ENCODE results near the gene AOC1.

The AOC1 gene

GRCh38 chr7:150826061-150826849, 26.1 kb upstream of the AOC1 start:
- Histone ChIP-seq H3K4me3 (ENCODE audit: low read depth, low read length) (no peak overlapping the region), H2AFZ (no peak overlapping the region), H3K27ac (no peak overlapping the region), H3K9ac (no peak overlapping the region), H3K27me3 (ENCODE audit: control insufficient read depth, insufficient read depth, low read length) (no peaks in the 10 kb centered on the region), H3K9me3 (ENCODE audit: control insufficient read depth, low read length) (no peaks in the 10 kb centered on the region), H3K36me3 (ENCODE audit: control insufficient read depth, insufficient read depth, low read length) (no peaks in the 10 kb centered on the region), H3K4me2 (ENCODE audit: low read length) (no peak overlapping the region), H3K4me1 (no peaks in the 10 kb centered on the region), H3K79me2 (no peaks in the 10 kb centered on the region)
- no peak for TF ChIP-seq CTCF (IDR thresholded peaks at IDR 0.05)

- no peak for TF ChIP-seq CTCF (IDR thresholded peaks at IDR 0.05)
- H3K4me3 ChIP-seq (ENCODE audit: low read depth, low read length): no peak overlapping the region
- no peaks in the 10 kb centered on the region for H3K79me2 ChIP-seq
- no peak overlapping the region for H3K9ac ChIP-seq
- H3K36me3 ChIP-seq (ENCODE audit: control insufficient read depth, insufficient read depth, low read length): no peaks in the 10 kb centered on the region
- no peaks in the 10 kb centered on the region for H3K9me3 ChIP-seq (ENCODE audit: control insufficient read depth, low read length)
- no peaks in the 10 kb centered on the region for H3K4me1 ChIP-seq
- H3K4me2 ChIP-seq (ENCODE audit: low read length): no peak overlapping the region
- no peaks in the 10 kb centered on the region for H3K27me3 ChIP-seq (ENCODE audit: control insufficient read depth, insufficient read depth, low read length)
- no peak overlapping the region for H3K27ac ChIP-seq
- no peak overlapping the region for H2AFZ ChIP-seq
Measured at GRCh38 chr7:150828384-150828783, 23.9 kb upstream of the AOC1 start.

GRCh38 chr7:150829426-150829825, 22.9 kb upstream of the AOC1 start:
- Histone ChIP-seq H3K36me3 (ENCODE audit: control insufficient read depth, insufficient read depth, low read length) (no peaks in the 10 kb centered on the region), H2AFZ (no peak overlapping the region), H3K27me3 (ENCODE audit: control insufficient read depth, insufficient read depth, low read length) (no peaks in the 10 kb centered on the region), H3K4me2 (ENCODE audit: low read length) (no peak overlapping the region), H3K79me2 (no peaks in the 10 kb centered on the region), H3K4me1 (no peaks in the 10 kb centered on the region), H3K9ac (no peak overlapping the region), H3K4me3 (ENCODE audit: low read depth, low read length) (no peak overlapping the region), H3K27ac (no peak overlapping the region), H3K9me3 (ENCODE audit: control insufficient read depth, low read length) (no peaks in the 10 kb centered on the region)
- no peak for TF ChIP-seq CTCF (IDR thresholded peaks at IDR 0.05)

GRCh38 chr7:150830937-150831336, 21.4 kb upstream of the AOC1 start:
- no peak overlapping the region for H3K9ac ChIP-seq
- no peak overlapping the region for H2AFZ ChIP-seq
- TF ChIP-seq CTCF (IDR thresholded peaks at IDR 0.05): no peak
- no peaks in the 10 kb centered on the region for H3K9me3 ChIP-seq (ENCODE audit: control insufficient read depth, low read length)
- no peak overlapping the region for H3K27ac ChIP-seq
- H3K4me3 ChIP-seq (ENCODE audit: low read depth, low read length): no peak overlapping the region
- no peak overlapping the region for H3K4me2 ChIP-seq (ENCODE audit: low read length)
- H3K36me3 ChIP-seq (ENCODE audit: control insufficient read depth, insufficient read depth, low read length): no peaks in the 10 kb centered on the region
- no peaks in the 10 kb centered on the region for H3K27me3 ChIP-seq (ENCODE audit: control insufficient read depth, insufficient read depth, low read length)
- no peaks in the 10 kb centered on the region for H3K4me1 ChIP-seq
- no peaks in the 10 kb centered on the region for H3K79me2 ChIP-seq

GRCh38 chr7:150831851-150832250, 20.5 kb upstream of the AOC1 start:
- no peak overlapping the region for H3K9ac ChIP-seq
- H3K27ac ChIP-seq: no peak overlapping the region
- H2AFZ ChIP-seq: no peak overlapping the region
- no peaks in the 10 kb centered on the region for H3K27me3 ChIP-seq (ENCODE audit: control insufficient read depth, insufficient read depth, low read length)
- H3K4me1 ChIP-seq: no peaks in the 10 kb centered on the region
- no peak overlapping the region for H3K4me2 ChIP-seq (ENCODE audit: low read length)
- no peaks in the 10 kb centered on the region for H3K9me3 ChIP-seq (ENCODE audit: control insufficient read depth, low read length)
- H3K4me3 ChIP-seq (ENCODE audit: low read depth, low read length): no peak overlapping the region
- H3K36me3 ChIP-seq (ENCODE audit: control insufficient read depth, insufficient read depth, low read length): no peaks in the 10 kb centered on the region
- no peak for TF ChIP-seq CTCF (IDR thresholded peaks at IDR 0.05)
- H3K79me2 ChIP-seq: no peaks in the 10 kb centered on the region
